NOMO-1 (cell line): ENCODE measurements around the gene PRR19.
"Not testable (repeated sequence)": the region's sequence is repeated elsewhere in the genome, so short reads cannot be mapped to it uniquely, and the experiment has no call there.

ENCODE experiments used
- DNase-seq, 2 experiments: peaks; one replicate each; lab custom pipeline; 2025; ENCODE audit not compliant: unreplicated experiment in 2 of 2; lab: John Stamatoyannopoulos, UW

Gene PRR19

GRCh38 chr19:42324655-42325307 lies 22.8 kb downstream of the PRR19 start:
- no peak for DNase-seq

- peak; percentile 99 for DNase-seq
Measured at GRCh38 chr19:42325308-42325895, 23.5 kb downstream of the PRR19 start, which contains the start of gene MEGF8. Gene MEGF8, plus strand, starts transcription at chr19:42325635. Its CDS starts 609 bp downstream, at chr19:42326244.

GRCh38 chr19:42325896-42326771 lies 24.2 kb downstream of the PRR19 start:
- peak in 1 of 2 experiments; percentile 20 for DNase-seq

- no peak for DNase-seq
Measured at GRCh38 chr19:42326969-42327368, 25.0 kb downstream of the PRR19 start.

- DNase-seq = no peak
Measured at GRCh38 chr19:42327381-42327780, 25.4 kb downstream of the PRR19 start.

- no peak for DNase-seq
Measured at GRCh38 chr19:42328106-42328505, 26.2 kb downstream of the PRR19 start.

GRCh38 chr19:42328854-42329253 lies 26.9 kb downstream of the PRR19 start:
- DNase-seq = no peak

- no peak for DNase-seq
Measured at GRCh38 chr19:42330241-42330711, 28.3 kb downstream of the PRR19 start.

GRCh38 chr19:42331333-42331732 lies 29.4 kb downstream of the PRR19 start:
- DNase-seq = not testable (repeated sequence)

- no peak for DNase-seq
Measured at GRCh38 chr19:42332059-42332458, 30.1 kb downstream of the PRR19 start.

- no peak for DNase-seq
Measured at GRCh38 chr19:42333018-42333417, 31.1 kb downstream of the PRR19 start.

GRCh38 chr19:42333975-42334696 lies 32.2 kb downstream of the PRR19 start:
- DNase-seq = no peak

GRCh38 chr19:42334697-42335373 lies 32.9 kb downstream of the PRR19 start:
- DNase-seq = no peak

- DNase-seq = no peak
Measured at GRCh38 chr19:42335374-42335936, 33.5 kb downstream of the PRR19 start.

- DNase-seq = no peak
Measured at GRCh38 chr19:42335971-42336370, 34.0 kb downstream of the PRR19 start.

- DNase-seq = not testable (repeated sequence)
Measured at GRCh38 chr19:42339126-42339860, 37.4 kb downstream of the PRR19 start.

GRCh38 chr19:42339922-42340321 lies 38.0 kb downstream of the PRR19 start:
- DNase-seq = not testable (repeated sequence)

- DNase-seq = no peak
Measured at GRCh38 chr19:42343344-42344110, 41.6 kb downstream of the PRR19 start.
